GM19468 (cell line): Measurements from ENCODE around the gene DNAJC13.

Experiments
- ATAC-seq: cut with Tn5 transposase; IDR thresholded peaks from one replicate; pipeline ENCODE4 v1.9.1; 2021; ENCODE audit warnings: mild to moderate bottlenecking, moderate library complexity, moderate number of reproducible peaks; ENCODE audit not compliant: unreplicated experiment; ENCODE audit errors: extremely low read depth

DNAJC13 gene

DNA sequence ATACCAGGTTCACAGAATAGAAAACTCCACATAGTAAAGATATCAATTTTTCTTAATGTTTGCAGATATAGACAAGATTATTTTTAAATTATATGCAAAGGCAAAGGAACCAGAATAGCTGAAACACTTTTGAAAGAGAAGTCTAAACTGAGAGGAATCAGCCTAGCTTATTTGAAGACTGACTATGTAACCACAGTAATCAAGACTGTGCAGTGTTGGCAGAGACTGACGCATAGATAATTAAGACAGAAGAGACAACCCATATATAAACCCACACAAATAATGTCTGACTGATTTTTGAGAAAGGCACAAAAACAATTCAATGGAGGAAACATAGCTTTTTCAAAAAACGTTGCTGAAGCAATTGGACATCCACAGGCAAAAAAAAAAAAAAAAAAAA, 151.1 kb downstream of the DNAJC13 start:
- ATAC-seq, result no peak

DNA sequence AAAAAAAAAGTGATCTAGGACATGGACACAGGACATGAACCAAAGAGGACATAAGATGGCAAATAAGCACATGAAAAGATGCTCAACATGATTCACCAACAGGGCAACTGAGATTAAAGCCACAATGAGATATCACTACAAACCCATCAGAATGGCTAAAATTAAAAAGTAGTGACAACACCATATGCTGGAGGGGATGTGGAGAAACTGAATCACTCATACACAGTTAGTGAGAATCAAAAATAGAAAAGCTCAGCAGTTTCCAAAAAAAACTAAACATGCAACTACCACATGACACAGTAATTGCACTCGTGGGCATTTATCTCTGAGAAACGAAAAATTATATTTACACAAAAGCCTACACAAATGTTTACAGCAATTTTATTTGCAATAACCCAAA, 151.9 kb downstream of the DNAJC13 start:
- ATAC-seq, result no peak

DNA sequence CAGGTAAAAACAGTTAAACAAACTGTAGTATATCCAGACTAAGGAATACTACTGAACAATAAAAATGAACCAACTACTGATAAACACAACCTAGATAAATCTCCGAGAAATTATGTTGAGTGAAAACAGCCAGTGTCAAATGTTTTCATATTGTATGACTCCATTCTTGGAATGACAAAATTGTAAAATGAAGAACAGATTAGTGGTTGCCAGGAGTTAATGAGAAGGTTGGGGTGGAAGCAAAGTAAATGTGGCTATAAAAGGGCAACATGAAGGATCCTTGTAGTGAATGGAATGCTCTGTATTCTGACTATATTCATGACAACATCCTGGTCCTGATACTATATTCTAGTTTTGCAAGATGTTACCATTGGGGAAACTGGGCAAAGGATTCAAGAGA, 152.3 kb downstream of the DNAJC13 start:
- no peak for ATAC-seq

DNA sequence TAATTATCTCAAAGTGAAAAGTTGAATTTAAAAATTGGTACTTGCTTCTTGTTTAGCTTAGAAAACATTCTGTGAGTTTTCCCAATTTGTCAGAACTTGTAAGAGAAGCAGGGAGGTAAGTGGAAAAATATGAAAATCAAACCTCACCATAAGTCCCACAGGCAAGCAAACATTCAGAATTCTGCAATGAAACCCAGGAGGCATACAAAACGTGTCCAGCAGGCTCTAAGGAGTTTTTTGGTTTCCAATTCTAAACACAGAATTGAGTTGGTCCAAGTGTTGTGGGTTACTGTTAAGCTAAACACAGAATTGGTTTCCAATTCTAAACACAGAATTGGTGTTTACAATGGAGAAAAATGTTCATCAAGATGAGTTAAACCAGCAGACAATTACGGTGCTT, 152.7 kb downstream of the DNAJC13 start:
- ATAC-seq, result no peak

DNA sequence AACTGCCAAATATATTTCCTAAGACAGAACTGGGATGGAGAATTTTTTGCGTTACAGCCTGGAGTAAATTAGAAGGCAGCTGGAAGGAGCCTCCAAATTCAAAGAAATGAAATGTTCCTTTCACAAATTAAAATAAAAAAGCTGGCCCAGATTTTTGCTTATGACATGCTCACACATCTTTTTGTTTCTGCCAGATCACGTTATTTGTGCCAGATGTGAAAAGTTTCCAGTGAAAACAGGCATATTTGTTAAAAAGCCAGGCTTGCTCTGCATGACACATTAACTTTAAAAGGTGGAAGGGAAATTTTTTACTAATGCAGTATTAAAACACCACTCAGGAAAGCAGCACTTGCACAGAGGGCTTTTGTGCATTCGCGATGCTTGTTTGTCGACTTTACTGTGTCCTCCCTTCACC, 156.5 kb downstream of the DNAJC13 start:
- ATAC-seq, result no peak

DNA sequence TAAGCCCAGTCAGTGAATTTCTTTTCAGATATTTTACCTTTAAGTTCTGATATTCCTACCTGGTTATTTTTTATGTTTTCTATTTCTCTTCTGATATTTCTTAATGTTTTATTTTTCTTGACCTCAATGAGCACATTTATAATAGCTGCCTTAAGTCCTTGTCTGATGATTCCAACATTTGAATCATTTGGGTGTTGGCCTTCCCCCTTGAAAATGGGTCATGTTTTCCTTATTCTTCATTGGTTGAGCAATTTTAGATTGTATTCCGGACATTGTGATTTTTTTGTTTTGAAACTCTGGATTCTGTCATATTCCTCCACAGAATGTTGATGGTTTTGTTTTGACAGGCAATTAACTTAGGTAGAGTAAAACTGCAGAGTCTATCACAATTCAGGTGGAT, 170.1 kb downstream of the DNAJC13 start:
- ATAC-seq, result no peak
